Trophoblast cell (in vitro differentiated cells and primary cell): ENCODE data around the gene ITGA1.

Experiments
- DNase-seq, 2 donors: peaks; one replicate each; pipeline ENCODE4 v3.0.0-alpha.2; 2016
- H2AFZ ChIP-seq: 2 replicates; pipeline ENCODE4 v1.6.1; 2013; ENCODE audit warnings: low read length, moderate library complexity, mild to moderate bottlenecking; ENCODE audit not compliant: insufficient read depth, poor library complexity
- H2AK5ac ChIP-seq: 2 replicates; pipeline ENCODE4 v1.6.1; 2013; ENCODE audit warnings: mild to moderate bottlenecking, low read length
- H2BK120ac ChIP-seq: 2 replicates; pipeline ENCODE4 v1.6.1; 2013; ENCODE audit warnings: low read length, mild to moderate bottlenecking, moderate library complexity; ENCODE audit not compliant: insufficient read depth, poor library complexity
- H2BK12ac ChIP-seq: 2 replicates; pipeline ENCODE4 v1.6.1; 2013; ENCODE audit warnings: mild to moderate bottlenecking, low read length, moderate library complexity
- H2BK5ac ChIP-seq: 2 replicates; pipeline ENCODE4 v1.6.1; 2013; ENCODE audit warnings: low read length, low read depth, moderate library complexity, mild to moderate bottlenecking; ENCODE audit not compliant: poor library complexity
- H3K14ac ChIP-seq: 2 replicates; pipeline ENCODE4 v1.6.1; 2013; ENCODE audit warnings: mild to moderate bottlenecking, low read length
- H3K18ac ChIP-seq: 2 replicates; pipeline ENCODE4 v1.6.1; 2013; ENCODE audit warnings: mild to moderate bottlenecking, low read length
- H3K23ac ChIP-seq: 2 replicates; pipeline ENCODE4 v1.6.1; 2013; ENCODE audit warnings: low read length
- H3K27ac ChIP-seq: 2 replicates; pipeline ENCODE4 v1.5.1; 2013; ENCODE audit warnings: low read depth, mild to moderate bottlenecking, inconsistent platforms, low read length, moderate library complexity
- H3K27me3 ChIP-seq: 2 replicates; pipeline ENCODE4 v1.6.1; 2013; ENCODE audit warnings: inconsistent platforms, mild to moderate bottlenecking, low read length, moderate library complexity; ENCODE audit not compliant: insufficient read depth
- H3K36me3 ChIP-seq, 2 experiments: 1 replicate in 1 of 2; 2 replicates in 1 of 2; pipeline ENCODE4 v1.6.1; 2013; ENCODE audit warnings: low read length in 2 of 2, mild to moderate bottlenecking in 2 of 2, moderate library complexity in 1 of 2; ENCODE audit not compliant: insufficient read depth in 2 of 2, control insufficient read depth in 1 of 2
- H3K4ac ChIP-seq: 2 replicates; pipeline ENCODE4 v1.6.1; 2013; ENCODE audit warnings: low read depth, mild to moderate bottlenecking, low read length, moderate library complexity
- H3K4me1 ChIP-seq, 2 experiments: 1 replicate in 1 of 2; 2 replicates in 1 of 2; pipeline ENCODE4 v1.6.1; 2013; ENCODE audit warnings: low read length in 2 of 2, mild to moderate bottlenecking in 2 of 2, moderate library complexity in 1 of 2; ENCODE audit not compliant: insufficient read depth in 2 of 2, control insufficient read depth in 1 of 2
- H3K4me2 ChIP-seq: 2 replicates; pipeline ENCODE4 v1.6.1; 2013; ENCODE audit warnings: inconsistent platforms, mild to moderate bottlenecking, low read length, moderate library complexity
- H3K4me3 ChIP-seq: 2 replicates; pipeline ENCODE4 v1.5.1; 2013; ENCODE audit warnings: mild to moderate bottlenecking, low read depth, low read length, inconsistent platforms
- H3K79me1 ChIP-seq: one replicate; pipeline ENCODE4 v1.6.1; 2013; ENCODE audit warnings: low read length
- H3K79me2 ChIP-seq: 2 replicates; pipeline ENCODE4 v1.6.1; 2013; ENCODE audit warnings: low read length, mild to moderate bottlenecking; ENCODE audit not compliant: control insufficient read depth, insufficient read depth, poor library complexity
- H3K9ac ChIP-seq: 2 replicates; pipeline ENCODE4 v1.6.1; 2013; ENCODE audit warnings: mild to moderate bottlenecking, low read length
- H3K9me3 ChIP-seq: 2 replicates; pipeline ENCODE4 v1.6.1; 2013; ENCODE audit warnings: low read depth, mild to moderate bottlenecking, control low read depth, inconsistent platforms, low read length; ENCODE audit not compliant: insufficient read depth
- H4K12ac ChIP-seq: 2 replicates; pipeline ENCODE4 v1.6.1; 2013; ENCODE audit warnings: low read depth, mild to moderate bottlenecking, low read length, moderate library complexity
- H4K8ac ChIP-seq: 2 replicates; pipeline ENCODE4 v1.6.1; 2013; ENCODE audit warnings: low read depth, mild to moderate bottlenecking, low read length, moderate library complexity
- H4K91ac ChIP-seq: one replicate; pipeline ENCODE4 v1.6.1; 2013; ENCODE audit warnings: low read depth, mild to moderate bottlenecking, low read length, moderate library complexity
- WGBS: extraction: QIAGEN DNeasy Blood & Tissue Kit; methylation state at CpG from one replicate; pipeline ENCODE4 v1.1.7; 2013; ENCODE audit warnings: missing lambda C conversion rate; ENCODE audit not compliant: insufficient read length, insufficient coverage; ENCODE audit errors: extremely low coverage; 5-methylcytosine and 5-hydroxymethylcytosine counted together

The ITGA1 gene

DNA sequence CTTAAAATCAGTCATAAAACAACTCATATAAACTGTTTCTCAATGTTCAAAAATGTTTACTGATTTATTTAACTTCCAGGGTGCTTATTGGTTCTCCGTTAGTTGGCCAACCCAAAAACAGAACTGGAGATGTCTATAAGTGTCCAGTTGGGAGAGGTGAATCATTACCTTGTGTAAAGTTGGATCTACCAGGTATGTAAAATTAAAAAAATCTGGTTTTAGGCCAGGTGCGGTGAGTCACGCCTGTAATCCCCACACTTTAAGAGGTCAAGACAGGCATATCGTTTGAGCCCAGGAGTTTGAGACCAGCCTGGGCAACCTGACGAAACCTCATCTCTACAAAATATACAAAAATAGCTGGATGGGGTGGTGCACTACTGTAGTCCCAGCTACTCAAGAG is 73.7 kb downstream of the ITGA1 start:
- WGBS = no CpG with 5 or more reads among the region's 5 CpGs
- Histone ChIP-seq H4K8ac (no peak overlapping the region), H3K9ac (no peak overlapping the region), H3K9me3 (no peaks in the 10 kb centered on the region), H3K27ac (no peak overlapping the region), H3K18ac (no peak overlapping the region), H3K79me2 (no peaks in the 10 kb centered on the region), H2BK12ac (no peak overlapping the region), H3K23ac (no peak overlapping the region), H4K12ac (no peak overlapping the region), H3K79me1 (no peaks in the 10 kb centered on the region), H2BK5ac (no peak overlapping the region), H2AK5ac (no peak overlapping the region), H3K4me2 (no peak overlapping the region), H3K14ac (no peak overlapping the region), H3K4me1 (no peaks in the 10 kb centered on the region), H3K4ac (no peak overlapping the region), H2AFZ (no peak overlapping the region), H3K4me3 (no peak overlapping the region), H3K36me3 (no peaks in the 10 kb centered on the region), H2BK120ac (no peak overlapping the region), H3K27me3 (no peaks in the 10 kb centered on the region), H4K91ac (no peak overlapping the region)
- DNase-seq = peak; percentile 80 to 90

DNA sequence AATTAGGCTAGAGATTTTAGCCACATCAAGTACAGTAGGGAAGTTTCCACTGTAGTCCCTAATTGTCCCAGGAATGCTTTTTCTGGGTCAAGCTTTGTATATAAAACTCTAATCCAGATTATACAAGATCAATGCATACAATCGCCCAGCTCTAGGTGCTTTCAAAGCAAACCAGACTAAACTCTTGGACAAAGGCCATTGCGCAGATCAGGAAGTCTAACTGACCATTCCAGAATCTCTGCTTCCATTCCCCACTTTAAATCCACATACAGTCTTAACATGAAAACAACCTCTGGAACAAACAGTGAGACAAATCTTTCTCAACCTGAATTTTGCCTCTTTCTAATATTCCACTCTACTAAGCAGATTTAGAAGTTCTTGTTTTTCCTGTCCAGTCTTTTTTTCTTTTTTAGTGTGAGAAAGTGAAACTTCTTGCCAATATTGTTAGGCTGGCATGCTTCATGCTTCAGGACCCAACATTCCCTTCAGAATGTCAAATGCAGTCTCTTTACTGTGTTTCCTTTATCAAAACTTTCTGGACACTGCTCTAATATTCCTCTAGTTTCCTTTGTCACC is 76.1 kb downstream of the ITGA1 start:
- no peak overlapping the region for H4K8ac ChIP-seq
- no peak overlapping the region for H3K14ac ChIP-seq
- H2BK12ac ChIP-seq = no peak overlapping the region
- no peak overlapping the region for H3K9ac ChIP-seq
- no peak overlapping the region for H3K27ac ChIP-seq
- H3K36me3 ChIP-seq = no peaks in the 10 kb centered on the region
- DNase-seq = peak in 1 of 2 donors; percentile 42
- no peak overlapping the region for H3K23ac ChIP-seq
- H3K18ac ChIP-seq = no peak overlapping the region
- no peaks in the 10 kb centered on the region for H3K79me2 ChIP-seq
- no peak overlapping the region for H4K91ac ChIP-seq
- no peak overlapping the region for H3K4ac ChIP-seq
- H4K12ac ChIP-seq = no peak overlapping the region
- no peaks in the 10 kb centered on the region for H3K79me1 ChIP-seq
- H2BK5ac ChIP-seq = no peak overlapping the region
- H3K4me1 ChIP-seq = peaks cover 0 to 1% of the 10 kb centered on the region in 2 experiments
- H2AK5ac ChIP-seq = no peak overlapping the region
- no peak overlapping the region for H2AFZ ChIP-seq
- no peak overlapping the region for H2BK120ac ChIP-seq
- no CpG with 5 or more reads among the region's 2 CpGs for WGBS
- no peak overlapping the region for H3K4me3 ChIP-seq
- H3K27me3 ChIP-seq = no peaks in the 10 kb centered on the region
- H3K9me3 ChIP-seq = no peaks in the 10 kb centered on the region
- no peak overlapping the region for H3K4me2 ChIP-seq

- DNase-seq = peak; percentile 4 to 67
- Histone ChIP-seq H3K27ac (no peak overlapping the region), H3K18ac (no peak overlapping the region), H3K23ac (no peak overlapping the region), H3K4me1 (peaks cover 0 to 1% of the 10 kb centered on the region in 2 experiments), H3K27me3 (no peaks in the 10 kb centered on the region), H4K12ac (no peak overlapping the region), H4K8ac (no peak overlapping the region), H3K79me2 (no peaks in the 10 kb centered on the region), H3K14ac (no peak overlapping the region), H2BK12ac (no peak overlapping the region), H2AFZ (no peak overlapping the region), H3K9me3 (no peaks in the 10 kb centered on the region), H2BK120ac (no peak overlapping the region), H2AK5ac (no peak overlapping the region), H2BK5ac (no peak overlapping the region), H3K36me3 (no peaks in the 10 kb centered on the region), H3K4ac (no peak overlapping the region), H3K79me1 (no peaks in the 10 kb centered on the region), H4K91ac (no peak overlapping the region), H3K4me2 (no peak overlapping the region), H3K9ac (no peak overlapping the region), H3K4me3 (no peak overlapping the region)
- no CpG with 5 or more reads among the region's 2 CpGs for WGBS
Observed at GRCh38 chr5:52864371-52864770, 76.7 kb downstream of the ITGA1 start.

- Histone ChIP-seq H3K27me3 (no peaks in the 10 kb centered on the region), H3K14ac (no peak overlapping the region), H2BK12ac (no peak overlapping the region), H2AK5ac (no peak overlapping the region), H4K8ac (no peak overlapping the region), H3K9me3 (no peaks in the 10 kb centered on the region), H3K79me1 (no peaks in the 10 kb centered on the region), H3K79me2 (no peaks in the 10 kb centered on the region), H2BK5ac (no peak overlapping the region), H3K27ac (no peak overlapping the region), H3K18ac (no peak overlapping the region), H3K4ac (no peak overlapping the region), H2AFZ (no peak overlapping the region), H3K4me1 (peaks cover 0 to 1% of the 10 kb centered on the region in 2 experiments), H3K36me3 (no peaks in the 10 kb centered on the region), H3K4me3 (no peak overlapping the region), H4K12ac (no peak overlapping the region), H2BK120ac (no peak overlapping the region), H4K91ac (no peak overlapping the region), H3K9ac (no peak overlapping the region), H3K23ac (no peak overlapping the region), H3K4me2 (no peak overlapping the region)
- DNase-seq = peak; percentile 81 to 98
- WGBS = no CpG with 5 or more reads among the region's 3 CpGs
Observed at GRCh38 chr5:52864884-52865283, 77.2 kb downstream of the ITGA1 start.
